Measurements from ENCODE around the gene DOCK6. TPM values are rescaled to one million over a fixed set of nuclear protein-coding genes. Genes with fewer than 3 reads are reported as not detected.

Gene DOCK6
- polyA plus RNA-seq, 1 donor from 2014 or later = not detected

DNA sequence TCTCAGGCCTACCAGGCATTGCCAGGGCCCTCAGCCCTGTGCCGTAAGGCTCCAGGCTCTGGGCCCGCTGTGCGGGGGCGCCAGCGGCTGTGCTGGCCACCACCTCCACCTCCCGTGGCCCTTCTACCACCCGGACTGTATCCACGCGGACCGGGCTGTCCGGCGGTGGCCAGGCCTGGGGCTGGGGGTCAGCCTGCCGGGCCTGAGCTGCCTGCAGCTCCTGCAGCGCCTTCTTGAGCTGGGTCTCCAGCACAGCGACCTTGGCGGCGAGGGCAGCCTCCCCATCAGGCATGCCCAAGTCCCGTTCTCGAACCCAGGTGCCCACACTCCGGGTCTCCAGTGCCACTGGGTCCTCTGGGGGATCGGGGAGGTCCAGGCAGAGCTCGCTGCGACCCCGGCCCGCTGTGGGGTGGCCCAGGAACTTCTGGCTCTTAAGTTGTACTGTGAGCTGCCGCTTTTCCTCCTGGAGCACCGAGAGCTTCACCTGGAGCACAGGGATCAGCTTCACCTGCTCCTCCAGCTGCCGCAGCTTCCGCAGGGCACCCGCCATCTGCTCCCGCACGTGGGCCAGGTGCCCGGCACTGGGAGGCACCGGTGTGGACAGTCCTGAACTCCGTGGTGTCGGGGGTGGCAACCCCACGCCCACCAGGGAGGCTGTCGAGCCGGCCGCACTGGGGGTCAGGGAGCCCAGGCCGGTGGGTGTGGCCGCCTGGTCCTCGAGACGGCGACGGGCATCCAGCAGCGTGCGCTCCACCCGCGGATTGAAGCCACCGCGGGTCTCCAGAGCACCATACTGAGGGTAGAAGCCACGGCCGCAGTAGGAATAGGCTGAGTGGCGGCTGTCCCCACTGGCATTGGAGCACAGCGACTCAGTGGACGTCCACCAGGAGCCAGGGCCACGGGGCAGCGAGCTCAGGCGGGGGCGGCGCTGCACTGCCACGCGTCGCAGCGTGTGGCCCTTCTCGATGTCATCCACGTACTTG, 69.1 kb downstream of the DOCK6 start:
- no peak for TF ChIP-seq RAD21 (conservative IDR thresholded peaks at IDR 0.05)
- TF ChIP-seq SMC3 (conservative IDR thresholded peaks at IDR 0.05; ENCODE audit: poor library complexity) = no peak
- no peak for TF ChIP-seq REST (IDR thresholded peaks at IDR 0.05; ENCODE audit: borderline replicate concordance)
- TF ChIP-seq TAF1 (IDR thresholded peaks at IDR 0.05; ENCODE audit: low read depth) = no peak
- TF ChIP-seq, protein P1, sequence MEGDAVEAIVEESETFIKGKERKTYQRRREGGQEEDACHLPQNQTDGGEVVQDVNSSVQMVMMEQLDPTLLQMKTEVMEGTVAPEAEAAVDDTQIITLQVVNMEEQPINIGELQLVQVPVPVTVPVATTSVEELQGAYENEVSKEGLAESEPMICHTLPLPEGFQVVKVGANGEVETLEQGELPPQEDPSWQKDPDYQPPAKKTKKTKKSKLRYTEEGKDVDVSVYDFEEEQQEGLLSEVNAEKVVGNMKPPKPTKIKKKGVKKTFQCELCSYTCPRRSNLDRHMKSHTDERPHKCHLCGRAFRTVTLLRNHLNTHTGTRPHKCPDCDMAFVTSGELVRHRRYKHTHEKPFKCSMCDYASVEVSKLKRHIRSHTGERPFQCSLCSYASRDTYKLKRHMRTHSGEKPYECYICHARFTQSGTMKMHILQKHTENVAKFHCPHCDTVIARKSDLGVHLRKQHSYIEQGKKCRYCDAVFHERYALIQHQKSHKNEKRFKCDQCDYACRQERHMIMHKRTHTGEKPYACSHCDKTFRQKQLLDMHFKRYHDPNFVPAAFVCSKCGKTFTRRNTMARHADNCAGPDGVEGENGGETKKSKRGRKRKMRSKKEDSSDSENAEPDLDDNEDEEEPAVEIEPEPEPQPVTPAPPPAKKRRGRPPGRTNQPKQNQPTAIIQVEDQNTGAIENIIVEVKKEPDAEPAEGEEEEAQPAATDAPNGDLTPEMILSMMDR (IDR thresholded peaks at IDR 0.05; ENCODE audit: poor library complexity, severe bottlenecking) = no peak
- TF ChIP-seq POLR2AphosphoS5 (IDR thresholded peaks at IDR 0.05) = no peak
- TF ChIP-seq EP300 (conservative IDR thresholded peaks at IDR 0.05; ENCODE audit: poor library complexity, severe bottlenecking) = no peak
- no peak for TF ChIP-seq EZH2 (IDR thresholded peaks at IDR 0.05; ENCODE audit: borderline replicate concordance, insufficient read depth, low read length, poor library complexity, severe bottlenecking)
- TF ChIP-seq MXI1 (conservative IDR thresholded peaks at IDR 0.05; ENCODE audit: poor library complexity, severe bottlenecking) = no peak
- no peak overlapping the region for H3K4me3 ChIP-seq (ENCODE audit: low read length)
- no peak overlapping the region for H3K27ac ChIP-seq (ENCODE audit: low read length)
- H4K20me1 ChIP-seq (ENCODE audit: insufficient read depth) = no peaks in the 10 kb centered on the region
- no peaks in the 10 kb centered on the region for H3K36me3 ChIP-seq (ENCODE audit: insufficient read depth, low read length)
- H3K9me3 ChIP-seq (ENCODE audit: low read length) = no peaks in the 10 kb centered on the region
- peaks cover 10% of the 10 kb centered on the region for H3K27me3 ChIP-seq (ENCODE audit: insufficient read depth, low read depth, low read length)
- H3K4me2 ChIP-seq (ENCODE audit: low read length) = no peak overlapping the region
- H3F3A ChIP-seq (ENCODE audit: insufficient read depth, low read length, poor library complexity, severe bottlenecking) = no peaks in the 10 kb centered on the region
- no peak overlapping the region for H2AFZ ChIP-seq (ENCODE audit: low read depth, low read length)
- H3K9me2 ChIP-seq (ENCODE audit: insufficient read depth, low read length) = no peaks in the 10 kb centered on the region
- no peak overlapping the region for H3K9ac ChIP-seq (ENCODE audit: low read length)
- H3K79me2 ChIP-seq (replicated peaks; ENCODE audit: insufficient read depth, low read length) = no peaks in the 10 kb centered on the region

GRCh38 chr19:11191934-11192333, 70.4 kb downstream of the DOCK6 start:
- no peaks in the 10 kb centered on the region for H3K79me2 ChIP-seq (replicated peaks; ENCODE audit: insufficient read depth, low read length)
- peaks cover 7% of the 10 kb centered on the region for H3K27me3 ChIP-seq (ENCODE audit: insufficient read depth, low read depth, low read length)
- H3K4me3 ChIP-seq (ENCODE audit: low read length) = no peak overlapping the region
- H3F3A ChIP-seq (ENCODE audit: insufficient read depth, low read length, poor library complexity, severe bottlenecking) = no peaks in the 10 kb centered on the region
- no peak overlapping the region for H3K9ac ChIP-seq (ENCODE audit: low read length)
- no peaks in the 10 kb centered on the region for H4K20me1 ChIP-seq (ENCODE audit: insufficient read depth)
- H3K36me3 ChIP-seq (ENCODE audit: insufficient read depth, low read length) = no peaks in the 10 kb centered on the region
- no peak overlapping the region for H3K27ac ChIP-seq (ENCODE audit: low read length)
- H2AFZ ChIP-seq (ENCODE audit: low read depth, low read length) = no peak overlapping the region
- H3K9me3 ChIP-seq (ENCODE audit: low read length) = no peaks in the 10 kb centered on the region
- H3K4me2 ChIP-seq (ENCODE audit: low read length) = no peak overlapping the region
- H3K9me2 ChIP-seq (ENCODE audit: insufficient read depth, low read length) = no peaks in the 10 kb centered on the region
- TF ChIP-seq EP300 (conservative IDR thresholded peaks at IDR 0.05; ENCODE audit: poor library complexity, severe bottlenecking) = no peak
- no peak for TF ChIP-seq POLR2AphosphoS5 (IDR thresholded peaks at IDR 0.05)
- no peak for TF ChIP-seq MXI1 (conservative IDR thresholded peaks at IDR 0.05; ENCODE audit: poor library complexity, severe bottlenecking)
- no peak for TF ChIP-seq TAF1 (IDR thresholded peaks at IDR 0.05; ENCODE audit: low read depth)
- TF ChIP-seq RAD21 (conservative IDR thresholded peaks at IDR 0.05) = no peak
- no peak for TF ChIP-seq EZH2 (IDR thresholded peaks at IDR 0.05; ENCODE audit: borderline replicate concordance, insufficient read depth, low read length, poor library complexity, severe bottlenecking)
- no peak for TF ChIP-seq SMC3 (conservative IDR thresholded peaks at IDR 0.05; ENCODE audit: poor library complexity)
- TF ChIP-seq REST (IDR thresholded peaks at IDR 0.05; ENCODE audit: borderline replicate concordance) = no peak
- TF ChIP-seq, protein P1 (IDR thresholded peaks at IDR 0.05; ENCODE audit: poor library complexity, severe bottlenecking) = no peak

Measured in neural cell (in vitro differentiated cells).